Large intestine (tissue), 3 donors: ENCODE data around the gene OR4F6. TPM values are rescaled to one million over a fixed set of nuclear protein-coding genes. Genes with fewer than 3 reads are reported as not detected.

Experiments
- DNase-seq, 2 donors: peaks; one replicate each; pipeline versions ENCODE4 v3.0.0 to v3.0.0-alpha.2; 2013
- H3K27ac ChIP-seq: one replicate; pipeline ENCODE4 v1.5.1; 2013; ENCODE audit warnings: low read length
- H3K27me3 ChIP-seq: 2 replicates; pipeline ENCODE4 v1.6.1; 2013; ENCODE audit warnings: low read length; ENCODE audit not compliant: control insufficient read depth, insufficient read depth
- H3K36me3 ChIP-seq: 2 replicates; pipeline ENCODE4 v1.6.1; 2013; ENCODE audit warnings: low read length; ENCODE audit not compliant: control insufficient read depth, insufficient read depth
- H3K4me1 ChIP-seq: one replicate; pipeline ENCODE4 v1.6.1; 2013; ENCODE audit warnings: low read length; ENCODE audit not compliant: control insufficient read depth, insufficient read depth
- H3K4me3 ChIP-seq: one replicate; pipeline ENCODE4 v1.5.1; 2013; ENCODE audit warnings: low read length
- H3K9me3 ChIP-seq: one replicate; pipeline ENCODE4 v1.6.1; 2013; ENCODE audit warnings: mild to moderate bottlenecking, low read depth, low read length, moderate library complexity; ENCODE audit not compliant: control insufficient read depth
- WGBS: methylation state at CpG from one replicate; pipeline ENCODE4 v1.1.5; 2013; ENCODE audit warnings: low lambda C conversion rate; ENCODE audit not compliant: insufficient coverage; 5-methylcytosine and 5-hydroxymethylcytosine counted together
- polyA plus RNA-seq: library from polyadenylated mRNA; unstranded; fragments of 120-200 nt; gene quantifications from one replicate; pipeline ENCODE4 v1.2.1, GENCODE V29; 2013

Gene OR4F6
- polyA plus RNA-seq, 1 donor = not detected

- no peak overlapping the region for H3K4me3 ChIP-seq
- WGBS = no CpG with 5 or more reads among the region's 6 CpGs
- H3K9me3 ChIP-seq = no peaks in the 10 kb centered on the region
- H3K27me3 ChIP-seq = no peaks in the 10 kb centered on the region
- H3K4me1 ChIP-seq = no peaks in the 10 kb centered on the region
- H3K27ac ChIP-seq = no peak overlapping the region
- no peak for DNase-seq
- no peaks in the 10 kb centered on the region for H3K36me3 ChIP-seq
Measured at GRCh38 chr15:101827257-101827656, 23.9 kb downstream of the OR4F6 start.

GRCh38 chr15:101828774-101829173 is 25.5 kb downstream of the OR4F6 start:
- Histone ChIP-seq H3K4me3 (no peak overlapping the region), H3K36me3 (no peaks in the 10 kb centered on the region), H3K27me3 (no peaks in the 10 kb centered on the region), H3K4me1 (no peaks in the 10 kb centered on the region), H3K9me3 (no peaks in the 10 kb centered on the region), H3K27ac (no peak overlapping the region)
- DNase-seq = no peak
- WGBS = no CpG with 5 or more reads among the region's 5 CpGs

GRCh38 chr15:101841656-101842055 is 38.3 kb downstream of the OR4F6 start:
- Histone ChIP-seq H3K4me1 (no peaks in the 10 kb centered on the region), H3K27ac (no peak overlapping the region), H3K4me3 (no peak overlapping the region), H3K9me3 (no peaks in the 10 kb centered on the region), H3K36me3 (no peaks in the 10 kb centered on the region), H3K27me3 (no peaks in the 10 kb centered on the region)
- no CpG with 5 or more reads among the region's 3 CpGs for WGBS
- DNase-seq = no peak

GRCh38 chr15:101844916-101845315 is 41.6 kb downstream of the OR4F6 start:
- no peaks in the 10 kb centered on the region for H3K9me3 ChIP-seq
- H3K36me3 ChIP-seq = no peaks in the 10 kb centered on the region
- H3K27ac ChIP-seq = no peak overlapping the region
- no peaks in the 10 kb centered on the region for H3K4me1 ChIP-seq
- 100% methylated on average over 1 of the region's 6 CpGs for WGBS
- H3K4me3 ChIP-seq = no peak overlapping the region
- no peak for DNase-seq
- H3K27me3 ChIP-seq = no peaks in the 10 kb centered on the region

GRCh38 chr15:101852356-101852755 is 49.0 kb downstream of the OR4F6 start:
- H3K27me3 ChIP-seq = no peaks in the 10 kb centered on the region
- H3K9me3 ChIP-seq = no peaks in the 10 kb centered on the region
- no peaks in the 10 kb centered on the region for H3K36me3 ChIP-seq
- no peak overlapping the region for H3K4me3 ChIP-seq
- no peak overlapping the region for H3K27ac ChIP-seq
- H3K4me1 ChIP-seq = no peaks in the 10 kb centered on the region
- DNase-seq = no peak
- WGBS = 80% methylated on average over 1 of the region's 1 CpG

Other genes with a start within 250 kb of the OR4F6 start
- gene TM2D3, start 151.1 kb upstream of the OR4F6 start, polyA plus RNA-seq = 49.5 TPM
- gene TARS3, start 79.0 kb upstream of the OR4F6 start, polyA plus RNA-seq = 19.8 TPM
- not detected for gene OR4F15, start 8.7 kb downstream of the OR4F6 start, polyA plus RNA-seq